H1 (cell line): ENCODE data around the gene ARL17A. TPM values are rescaled to one million over a fixed set of nuclear protein-coding genes. Genes with fewer than 3 reads are reported as not detected.
"Not testable (repeated sequence)": the region's sequence is repeated elsewhere in the genome, so short reads cannot be mapped to it uniquely, and the experiment has no call there.

Experiments used
- CTCF ChIA-PET: fragments of 300-600 bp; sonication (Branson Sonifier 250); formaldehyde crosslinking; loops from one replicate; lab custom pipeline; 2021; ENCODE audit not compliant: partially characterized antibody; lab: Charles Lee
- POLR2A ChIA-PET: fragments of 300-600 bp; sonication (Branson Sonifier 250); formaldehyde crosslinking; loops from one replicate; lab custom pipeline; 2021; ENCODE audit warnings: inconsistent platforms; ENCODE audit not compliant: partially characterized antibody; lab: Charles Lee
- DNase-seq, 2 experiments: peaks; one replicate each; pipeline versions ENCODE4 v3.0.0 to v3.0.0-alpha.2; 2010 to 2022; ENCODE audit warnings: low spot score in 2 of 2, low read depth in 1 of 2, mixed read lengths in 1 of 2
- FAIRE-seq: peaks from 2 replicates; lab custom pipeline; 2011; peaks lifted over from hg19 to GRCh38; lab: Jason Lieb, UNC
- H2AFZ ChIP-seq: 2 replicates; pipeline ENCODE4 v1.8.1; 2012; ENCODE audit warnings: low read length, inconsistent platforms
- H2AK5ac ChIP-seq: 2 replicates; pipeline ENCODE4 v1.6.1; 2013; ENCODE audit warnings: low read depth, low read length
- H2BK120ac ChIP-seq: replicated peaks from 2 replicates; pipeline ENCODE3; 2013; ENCODE audit warnings: low read depth, low read length, inconsistent platforms
- H2BK12ac ChIP-seq: 2 replicates; pipeline ENCODE4 v1.6.1; 2013; ENCODE audit warnings: low read depth, low read length
- H2BK15ac ChIP-seq: 2 replicates; pipeline ENCODE4 v1.6.1; 2013; ENCODE audit warnings: low read length
- H2BK20ac ChIP-seq: 2 replicates; pipeline ENCODE4 v1.6.1; 2013; ENCODE audit warnings: low read length
- H2BK5ac ChIP-seq: 2 replicates; pipeline ENCODE4 v1.6.1; 2013; ENCODE audit warnings: low read depth, low read length
- H3K14ac ChIP-seq: 2 replicates; pipeline ENCODE4 v1.6.1; 2013; ENCODE audit warnings: inconsistent platforms; ENCODE audit not compliant: insufficient read length
- H3K18ac ChIP-seq: 2 replicates; pipeline ENCODE4 v1.6.1; 2013; ENCODE audit warnings: low read length; ENCODE audit errors: extremely low read depth
- H3K23ac ChIP-seq: 2 replicates; pipeline ENCODE4 v1.6.1; 2013; ENCODE audit warnings: inconsistent platforms; ENCODE audit not compliant: insufficient read length
- H3K23me2 ChIP-seq: 2 replicates; pipeline ENCODE4 v1.6.1; 2013; ENCODE audit warnings: low read depth, low read length
- H3K27ac ChIP-seq: 2 replicates; pipeline ENCODE4 v1.6.1; 2011; ENCODE audit warnings: low read depth, low read length, inconsistent platforms
- H3K27me3 ChIP-seq, 4 experiments: replicated peaks in 1 of 4; 1 replicate in 1 of 4; 2 replicates in 3 of 4; pipeline versions ENCODE4 v1.6.1 to v1.8.1; 2011 to 2013; ENCODE audit warnings: low read length in 3 of 4, mild to moderate bottlenecking in 3 of 4, inconsistent platforms in 2 of 4, mixed read lengths in 2 of 4, moderate library complexity in 1 of 4; ENCODE audit not compliant: control insufficient read depth in 3 of 4, insufficient read depth in 3 of 4; ENCODE audit errors: extremely low read depth in 1 of 4
- H3K36me3 ChIP-seq, 4 experiments: 2 replicates each; pipeline versions ENCODE4 v1.6.1 to v1.8.1; 2011 to 2013; ENCODE audit warnings: mild to moderate bottlenecking in 4 of 4, low read length in 3 of 4, moderate library complexity in 2 of 4, control low read depth in 1 of 4, inconsistent platforms in 1 of 4; ENCODE audit not compliant: insufficient read depth in 4 of 4, control insufficient read depth in 2 of 4
- H3K4ac ChIP-seq: replicated peaks from 2 replicates; pipeline ENCODE3; 2013; ENCODE audit warnings: low read length, low read depth, mixed read lengths, inconsistent platforms; ENCODE audit not compliant: insufficient read length
- H3K4me1 ChIP-seq, 4 experiments: replicated peaks in 1 of 4; 1 replicate in 1 of 4; 2 replicates in 3 of 4; pipeline versions ENCODE4 v1.6.1 to v1.8.1; 2011 to 2013; ENCODE audit warnings: low read length in 3 of 4, inconsistent platforms in 2 of 4, mixed read lengths in 1 of 4; ENCODE audit not compliant: insufficient read depth in 4 of 4, control insufficient read depth in 3 of 4
- H3K4me2 ChIP-seq, 2 experiments: 2 replicates each; pipeline versions ENCODE4 v1.6.1 to v1.8.1; 2011 to 2013; ENCODE audit warnings: low read depth in 2 of 2, low read length in 2 of 2, control low read depth in 1 of 2, inconsistent platforms in 1 of 2, mild to moderate bottlenecking in 1 of 2; ENCODE audit not compliant: insufficient read depth in 1 of 2
- H3K4me3 ChIP-seq, 4 experiments: fragments of 200-600, 300-600 bp in 1 of 4; sonication (generic), shearing (Covaris generic), sonication (Bioruptor Twin) in 1 of 4; 2 replicates each; pipeline versions ENCODE4 v1.5.1 to v1.8.1; 2011 to 2016; ENCODE audit warnings: low read length in 4 of 4, low read depth in 3 of 4, control low read depth in 2 of 4, inconsistent platforms in 2 of 4, mild to moderate bottlenecking in 2 of 4, mixed read lengths in 1 of 4, moderate library complexity in 1 of 4; ENCODE audit not compliant: insufficient read depth in 2 of 4; ENCODE audit errors: extremely low read depth in 1 of 4
- H3K56ac ChIP-seq: replicated peaks from 2 replicates; pipeline ENCODE3; 2013; ENCODE audit warnings: low read depth, mild to moderate bottlenecking, mixed read lengths, low read length, inconsistent platforms; ENCODE audit not compliant: insufficient read length
- H3K79me1 ChIP-seq: 2 replicates; pipeline ENCODE4 v1.6.1; 2013; ENCODE audit warnings: low read depth, low read length, control low read depth
- H3K79me2 ChIP-seq, 2 experiments: 2 replicates each; pipeline versions ENCODE4 v1.6.1 to v1.8.1; 2012 to 2013; ENCODE audit warnings: low read length in 2 of 2, mild to moderate bottlenecking in 2 of 2, inconsistent platforms in 1 of 2; ENCODE audit not compliant: insufficient read depth in 2 of 2, control insufficient read depth in 1 of 2
- H3K9ac ChIP-seq, 4 experiments: replicated peaks in 1 of 4; 1 replicate in 1 of 4; 2 replicates in 3 of 4; pipeline versions ENCODE4 v1.6.1 to v1.8.1; 2011 to 2013; ENCODE audit warnings: low read depth in 3 of 4, low read length in 3 of 4, control low read depth in 2 of 4, mild to moderate bottlenecking in 2 of 4, moderate library complexity in 2 of 4, inconsistent platforms in 1 of 4; ENCODE audit errors: extremely low read depth in 1 of 4
- H3K9me3 ChIP-seq, 2 experiments: 2 replicates each; pipeline versions ENCODE4 v1.6.1 to v1.8.1; 2012 to 2013; ENCODE audit warnings: mild to moderate bottlenecking in 2 of 2, moderate library complexity in 2 of 2, control low read depth in 1 of 2, inconsistent platforms in 1 of 2, low read depth in 1 of 2, low read length in 1 of 2, mixed read lengths in 1 of 2; ENCODE audit not compliant: insufficient read depth in 2 of 2
- H4K20me1 ChIP-seq, 2 experiments: replicated peaks in 1 of 2; 2 replicates each; pipeline versions ENCODE3 to v1.8.1; 2011 to 2013; ENCODE audit warnings: inconsistent platforms in 2 of 2, low read length in 2 of 2, mild to moderate bottlenecking in 1 of 2; ENCODE audit not compliant: insufficient read depth in 2 of 2, control insufficient read depth in 1 of 2
- H4K5ac ChIP-seq: 2 replicates; pipeline ENCODE4 v1.6.1; 2013; ENCODE audit warnings: low read length, low read depth, mixed read lengths, inconsistent platforms; ENCODE audit not compliant: insufficient read length
- H4K8ac ChIP-seq: 2 replicates; pipeline ENCODE4 v1.8.0; 2013; ENCODE audit warnings: mild to moderate bottlenecking, moderate library complexity, low read length, inconsistent platforms; ENCODE audit not compliant: insufficient read depth; ENCODE audit errors: extremely low read depth
- H4K91ac ChIP-seq: replicated peaks from 2 replicates; pipeline ENCODE3; 2013; ENCODE audit warnings: low read length, mixed read lengths, inconsistent platforms; ENCODE audit not compliant: insufficient read length
- WGBS, 2 experiments: shearing (Covaris generic) in 1 of 2; methylation state at CpG; one replicate each; pipeline versions ENCODE4 v1.1.6 to v1.1.7; 2013 to 2015; ENCODE audit warnings: low lambda C conversion rate in 2 of 2, mixed read lengths in 2 of 2, inconsistent platforms in 1 of 2, low coverage in 1 of 2, missing lambda C conversion rate in 1 of 2; ENCODE audit not compliant: insufficient replicate concordance in 2 of 2, insufficient coverage in 1 of 2, insufficient read length in 1 of 2; ENCODE audit errors: extremely low coverage in 1 of 2, missing lambda C conversion rate in 1 of 2; 5-methylcytosine and 5-hydroxymethylcytosine counted together
- polyA plus RNA-seq, 7 experiments: library from polyadenylated mRNA; depleted of rRNA in 3 of 7; stranded (reverse) in 5 of 7; unstranded in 2 of 7; fragments of >200 nt in 5 of 7; fragments of 200-250 nt in 2 of 7; gene quantifications; 1 replicate in 5 of 7; 2 replicates in 1 of 7; 4 replicates in 1 of 7; pipeline versions ENCODE4 v1.2.1 to v1.2.3, GENCODE V29; 2011 to 2013; ENCODE audit warnings: missing spikeins in 2 of 7, mixed read lengths in 2 of 7
- total RNA-seq: library from RNA; stranded (reverse); fragmentation: NEBNext Ultra II Directional; extraction: Animal tissue kit (Norgen Biotek cat#: 25700); gene quantifications from 2 replicates; pipeline ENCODE4 v1.2.1, GENCODE V29; 2021

ARL17A gene
- total and polyA plus RNA-seq, 2 of the 8 experiments (the other 6 are each of a cell fraction or from before 2014, with no cell fraction given), result 24.6 to 29.0 TPM

DNA sequence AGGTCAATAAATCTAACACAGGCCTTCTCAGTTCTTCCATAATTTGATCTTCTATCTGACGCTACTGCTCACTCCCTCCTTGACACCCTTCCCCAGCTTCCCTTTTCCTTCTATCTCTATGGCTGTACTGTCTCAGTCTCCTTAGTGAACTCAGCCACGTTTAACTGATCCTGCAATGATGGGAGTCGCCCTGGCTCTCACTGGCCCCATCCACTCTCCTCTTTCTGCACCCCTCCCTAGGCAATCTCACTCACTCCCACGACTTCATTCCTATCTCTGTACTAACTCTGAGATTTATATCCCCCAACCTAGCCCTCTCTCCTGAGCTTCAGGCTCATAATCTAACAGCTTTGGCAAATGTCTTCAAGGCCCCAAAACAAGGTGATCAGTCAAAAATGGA lies 7.7 kb downstream of the ARL17A start:
- POLR2A ChIA-PET, H2BK20ac ChIP-seq, H2BK120ac ChIP-seq, H3K4me1 ChIP-seq, H3K4me2 ChIP-seq, FAIRE-seq, H3K36me3 ChIP-seq, H4K8ac ChIP-seq, H3K14ac ChIP-seq, H3K9ac ChIP-seq, H4K20me1 ChIP-seq, H3K27ac ChIP-seq, DNase-seq, H2AFZ ChIP-seq, H2BK15ac ChIP-seq, H3K18ac ChIP-seq, H3K27me3 ChIP-seq, H3K23me2 ChIP-seq, H2BK5ac ChIP-seq, CTCF ChIA-PET, H4K5ac ChIP-seq, H3K79me2 ChIP-seq, H4K91ac ChIP-seq, H3K79me1 ChIP-seq, H2AK5ac ChIP-seq, H2BK12ac ChIP-seq, H3K4me3 ChIP-seq, H3K23ac ChIP-seq, H3K4ac ChIP-seq, H3K9me3 ChIP-seq, H3K56ac ChIP-seq: not testable (repeated sequence)
- no CpG with 5 or more reads among the region's 4 CpGs for WGBS, 2 experiments

DNA sequence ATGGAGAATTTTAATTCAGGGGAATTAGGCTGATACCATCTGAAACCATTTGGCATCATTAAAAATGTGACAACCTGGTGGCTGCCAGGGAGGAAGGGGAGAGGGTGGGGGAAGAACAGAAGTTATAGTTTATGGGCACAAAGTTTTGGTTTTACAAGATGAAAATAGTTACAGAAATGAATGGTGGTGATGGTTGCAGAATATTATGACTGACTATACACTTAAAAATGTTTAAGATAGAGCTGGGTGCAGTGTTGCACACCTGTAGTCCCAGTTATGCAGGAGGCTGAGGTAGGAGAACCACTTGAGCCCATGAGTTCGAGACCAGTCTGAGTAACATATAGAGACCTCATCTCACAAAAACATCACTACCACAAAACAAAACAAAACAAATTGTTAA lies 12.5 kb downstream of the ARL17A start:
- H3K9ac ChIP-seq, H3K4me3 ChIP-seq, H4K91ac ChIP-seq, H2BK120ac ChIP-seq, H2BK15ac ChIP-seq, H4K8ac ChIP-seq, H3K18ac ChIP-seq, POLR2A ChIA-PET, DNase-seq, H3K27me3 ChIP-seq, H4K20me1 ChIP-seq, H4K5ac ChIP-seq, H2AK5ac ChIP-seq, H2BK12ac ChIP-seq, H3K4me1 ChIP-seq, H3K36me3 ChIP-seq, H3K23me2 ChIP-seq, H2BK20ac ChIP-seq, H2BK5ac ChIP-seq, H3K14ac ChIP-seq, H3K4me2 ChIP-seq, H2AFZ ChIP-seq, FAIRE-seq, H3K4ac ChIP-seq, H3K9me3 ChIP-seq, H3K23ac ChIP-seq, CTCF ChIA-PET, H3K56ac ChIP-seq, H3K79me2 ChIP-seq, H3K79me1 ChIP-seq, H3K27ac ChIP-seq: not testable (repeated sequence)
- WGBS, 2 experiments, result no CpG with 5 or more reads among the region's 1 CpG
